DOHH2 (cell line): ENCODE results near the gene KCNH1.

Experiments
- H3F3A ChIP-seq: fragments of 200-600 bp; sonication (generic), shearing (Covaris generic); 2 replicates; pipeline ENCODE4 v1.6.0; 2016; ENCODE audit warnings: antibody characterized with exemption, mild to moderate bottlenecking; ENCODE audit not compliant: control insufficient read depth, insufficient read depth
- H3K27ac ChIP-seq: fragments of 200-600 bp; sonication (generic); 2 replicates; pipeline ENCODE4 v1.5.1; 2014; ENCODE audit warnings: low read depth, mild to moderate bottlenecking, low read length, moderate library complexity
- H3K27me3 ChIP-seq: fragments of 200-600 bp; sonication (generic); 2 replicates; pipeline ENCODE4 v1.6.1; 2014; ENCODE audit warnings: mild to moderate bottlenecking, low read length, mixed read lengths; ENCODE audit not compliant: control insufficient read depth
- H3K36me3 ChIP-seq: fragments of 200-600 bp; sonication (generic); 2 replicates; pipeline ENCODE4 v1.6.1; 2014; ENCODE audit warnings: mild to moderate bottlenecking, low read length, moderate library complexity, mixed read lengths; ENCODE audit not compliant: control insufficient read depth
- H3K4me1 ChIP-seq: fragments of 200-600 bp; sonication (generic); 2 replicates; pipeline ENCODE4 v1.6.1; 2014; ENCODE audit warnings: mild to moderate bottlenecking, low read length, mixed read lengths; ENCODE audit not compliant: control insufficient read depth
- H3K4me2 ChIP-seq: fragments of 200-600 bp; sonication (generic); 2 replicates; pipeline ENCODE4 v1.6.0; 2014; ENCODE audit warnings: mild to moderate bottlenecking, low read length, moderate library complexity
- H3K4me3 ChIP-seq: fragments of 200-600 bp; sonication (generic); 2 replicates; pipeline ENCODE4 v1.5.1; 2014; ENCODE audit warnings: mild to moderate bottlenecking, low read length, mixed read lengths
- H3K79me2 ChIP-seq: fragments of 200-600 bp; sonication (generic); 2 replicates; pipeline ENCODE4 v1.6.1; 2014; ENCODE audit warnings: mild to moderate bottlenecking, low read length, mixed read lengths; ENCODE audit not compliant: control insufficient read depth
- H3K9me2 ChIP-seq: fragments of 200-600 bp; sonication (generic); replicated peaks from 2 replicates; pipeline ENCODE4 v1.6.1; 2014; ENCODE audit warnings: mild to moderate bottlenecking, low read length, mixed read lengths; ENCODE audit not compliant: control insufficient read depth
- H3K9me3 ChIP-seq: fragments of 200-600 bp; sonication (generic); 2 replicates; pipeline ENCODE4 v1.6.1; 2014; ENCODE audit warnings: antibody characterized with exemption, low read length, mixed read lengths; ENCODE audit not compliant: control insufficient read depth, insufficient read depth
- H4K20me1 ChIP-seq: fragments of 200-600 bp; sonication (generic); 2 replicates; pipeline ENCODE4 v1.6.0; 2014; ENCODE audit warnings: low read depth, mild to moderate bottlenecking, antibody characterized with exemption, low read length, moderate library complexity; ENCODE audit not compliant: control insufficient read depth, insufficient read depth
- EZH2phosphoT487 ChIP-seq: fragments of 200-600 bp; sonication (generic); IDR thresholded peaks from 2 replicates; pipeline ENCODE4 v1.6.1; 2017; ENCODE audit warnings: borderline replicate concordance, mild to moderate bottlenecking, antibody characterized with exemption, low read length, moderate library complexity, mixed read lengths
- TF ChIP-seq, protein P1 (sequence below): fragments of 200-600 bp; sonication (generic); IDR thresholded peaks from one replicate; pipeline ENCODE4 v1.5.1; 2014; ENCODE audit warnings: antibody characterized with exemption, mild to moderate bottlenecking, low read depth, low read length; ENCODE audit not compliant: poor library complexity, severe bottlenecking

The KCNH1 gene

DNA sequence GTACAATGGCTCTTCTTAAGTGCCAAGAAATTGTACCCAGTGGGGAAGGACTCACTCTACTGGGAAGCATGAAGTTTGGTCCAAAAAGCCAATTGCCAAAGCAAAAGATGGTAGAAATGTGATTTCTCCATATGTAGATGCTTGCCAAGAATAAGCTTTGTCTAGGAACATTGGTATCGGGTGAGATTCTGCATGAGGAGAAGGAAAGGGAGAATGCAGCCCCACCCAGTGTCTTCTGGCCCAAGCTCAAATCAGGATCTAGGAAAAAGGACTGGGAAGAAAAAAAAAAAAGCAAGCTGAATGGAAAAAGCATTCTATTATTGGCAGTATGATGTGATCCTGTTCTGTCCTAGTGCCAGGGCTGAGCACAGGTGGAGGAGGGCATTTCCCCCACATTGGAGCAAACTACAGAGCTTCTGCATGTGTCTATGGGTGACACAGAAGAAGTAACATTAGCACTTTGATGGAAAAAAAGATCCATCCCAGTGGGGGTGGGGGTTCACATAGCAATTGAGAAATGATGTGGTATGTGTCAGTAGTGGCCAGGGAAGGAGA lies 226.6 kb downstream of the KCNH1 start:
- Histone ChIP-seq H3F3A (no peaks in the 10 kb centered on the region), H3K4me3 (no peak overlapping the region), H4K20me1 (no peaks in the 10 kb centered on the region), H3K27ac (no peak overlapping the region), H3K27me3 (no peaks in the 10 kb centered on the region), H3K9me3 (no peaks in the 10 kb centered on the region), H3K9me2 (no peaks in the 10 kb centered on the region), H3K4me2 (no peak overlapping the region), H3K36me3 (no peaks in the 10 kb centered on the region), H3K79me2 (no peaks in the 10 kb centered on the region), H3K4me1 (no peaks in the 10 kb centered on the region)
- no peak for TF ChIP-seq EZH2phosphoT487
- TF ChIP-seq, protein P1, sequence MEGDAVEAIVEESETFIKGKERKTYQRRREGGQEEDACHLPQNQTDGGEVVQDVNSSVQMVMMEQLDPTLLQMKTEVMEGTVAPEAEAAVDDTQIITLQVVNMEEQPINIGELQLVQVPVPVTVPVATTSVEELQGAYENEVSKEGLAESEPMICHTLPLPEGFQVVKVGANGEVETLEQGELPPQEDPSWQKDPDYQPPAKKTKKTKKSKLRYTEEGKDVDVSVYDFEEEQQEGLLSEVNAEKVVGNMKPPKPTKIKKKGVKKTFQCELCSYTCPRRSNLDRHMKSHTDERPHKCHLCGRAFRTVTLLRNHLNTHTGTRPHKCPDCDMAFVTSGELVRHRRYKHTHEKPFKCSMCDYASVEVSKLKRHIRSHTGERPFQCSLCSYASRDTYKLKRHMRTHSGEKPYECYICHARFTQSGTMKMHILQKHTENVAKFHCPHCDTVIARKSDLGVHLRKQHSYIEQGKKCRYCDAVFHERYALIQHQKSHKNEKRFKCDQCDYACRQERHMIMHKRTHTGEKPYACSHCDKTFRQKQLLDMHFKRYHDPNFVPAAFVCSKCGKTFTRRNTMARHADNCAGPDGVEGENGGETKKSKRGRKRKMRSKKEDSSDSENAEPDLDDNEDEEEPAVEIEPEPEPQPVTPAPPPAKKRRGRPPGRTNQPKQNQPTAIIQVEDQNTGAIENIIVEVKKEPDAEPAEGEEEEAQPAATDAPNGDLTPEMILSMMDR: no peak

DNA sequence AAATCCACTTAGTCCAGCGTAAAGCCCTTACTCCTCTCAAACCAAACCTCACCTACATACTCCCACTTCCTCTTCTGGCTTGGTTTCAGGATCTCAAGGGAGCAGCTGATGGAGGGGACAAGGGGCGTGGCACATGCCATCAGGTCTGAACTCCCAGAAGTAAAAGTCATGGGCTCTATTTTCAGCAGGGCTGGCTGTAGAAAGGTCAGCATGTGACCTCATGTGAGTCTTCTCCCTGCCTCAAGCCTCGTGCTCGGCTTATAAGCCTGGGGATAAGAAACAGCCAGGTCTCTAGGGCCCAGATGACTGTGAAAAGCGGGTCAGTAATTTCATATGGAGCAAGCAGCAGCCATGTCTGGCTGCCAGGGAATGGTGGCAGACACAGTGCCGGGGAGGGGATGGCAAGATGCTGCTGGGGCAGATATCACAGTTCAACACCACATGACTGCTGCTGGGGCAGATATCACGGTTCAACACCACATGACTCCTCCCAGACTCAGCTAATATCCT lies 227.9 kb downstream of the KCNH1 start:
- no peak overlapping the region for H3K4me3 ChIP-seq
- H3F3A ChIP-seq: no peaks in the 10 kb centered on the region
- no peak overlapping the region for H3K27ac ChIP-seq
- no peaks in the 10 kb centered on the region for H4K20me1 ChIP-seq
- no peaks in the 10 kb centered on the region for H3K9me3 ChIP-seq
- no peak overlapping the region for H3K4me2 ChIP-seq
- H3K79me2 ChIP-seq: no peaks in the 10 kb centered on the region
- H3K9me2 ChIP-seq: no peaks in the 10 kb centered on the region
- no peaks in the 10 kb centered on the region for H3K4me1 ChIP-seq
- no peaks in the 10 kb centered on the region for H3K27me3 ChIP-seq
- TF ChIP-seq EZH2phosphoT487: no peak
- TF ChIP-seq, protein P1: no peak
- H3K36me3 ChIP-seq: no peaks in the 10 kb centered on the region

DNA sequence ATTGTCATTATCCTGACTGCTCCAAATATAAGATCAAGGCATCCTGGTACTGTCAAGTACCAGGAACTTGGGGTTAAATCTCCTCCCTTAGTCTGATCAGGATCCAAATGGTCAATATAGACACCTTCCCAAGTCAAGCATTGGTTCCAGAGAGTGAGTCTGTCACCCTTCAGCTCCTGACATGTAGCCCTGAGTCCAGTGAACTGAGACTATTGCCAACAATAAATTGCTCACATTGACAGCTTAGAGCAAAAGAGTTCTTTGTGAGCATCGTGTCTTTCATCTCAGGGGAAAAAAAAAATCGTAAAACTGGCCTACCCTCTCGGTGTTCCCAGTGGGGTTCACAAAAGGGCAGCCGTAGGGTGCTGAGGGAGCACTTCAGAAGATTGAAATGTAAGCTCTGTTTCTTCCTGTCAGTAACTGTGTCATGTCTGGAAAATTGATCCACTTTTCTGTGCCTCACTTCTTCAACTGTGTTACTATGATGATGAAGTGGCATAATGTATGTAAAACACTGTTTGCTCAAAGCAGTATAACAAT lies 228.5 kb downstream of the KCNH1 start:
- no peaks in the 10 kb centered on the region for H3K36me3 ChIP-seq
- H3K79me2 ChIP-seq: no peaks in the 10 kb centered on the region
- no peak overlapping the region for H3K27ac ChIP-seq
- no peaks in the 10 kb centered on the region for H3F3A ChIP-seq
- H3K27me3 ChIP-seq: no peaks in the 10 kb centered on the region
- no peaks in the 10 kb centered on the region for H4K20me1 ChIP-seq
- no peak overlapping the region for H3K4me3 ChIP-seq
- no peaks in the 10 kb centered on the region for H3K9me3 ChIP-seq
- TF ChIP-seq, protein P1: no peak
- TF ChIP-seq EZH2phosphoT487: no peak
- no peaks in the 10 kb centered on the region for H3K9me2 ChIP-seq
- no peak overlapping the region for H3K4me2 ChIP-seq
- H3K4me1 ChIP-seq: no peaks in the 10 kb centered on the region
